Colonic mucosa (tissue), 4 donors: ENCODE data around the gene RPGR. TPM values are rescaled to one million over a fixed set of nuclear protein-coding genes. Genes with fewer than 3 reads are reported as not detected.

ENCODE experiments used
- DNase-seq: peaks from one replicate; pipeline ENCODE4 v3.0.0-alpha.2; 2020
- H3K27ac ChIP-seq: fragments of 200-600 bp; one replicate; pipeline ENCODE4 v1.8.0; 2021
- H3K27me3 ChIP-seq: fragments of 200-600 bp; one replicate; pipeline ENCODE4 v1.8.0; 2021
- H3K36me3 ChIP-seq: fragments of 200-600 bp; one replicate; pipeline ENCODE4 v1.8.0; 2021
- H3K4me1 ChIP-seq: fragments of 200-600 bp; one replicate; pipeline ENCODE4 v1.8.0; 2021; ENCODE audit warnings: mild to moderate bottlenecking
- H3K4me3 ChIP-seq: fragments of 200-600 bp; one replicate; pipeline ENCODE4 v1.8.0; 2021
- H3K9ac ChIP-seq, 2 donors: one replicate each; pipeline ENCODE4 v1.7.0; 2013; ENCODE audit warnings: control low read depth in 2 of 2, low read depth in 2 of 2, low read length in 2 of 2
- H3K9me3 ChIP-seq: fragments of 200-600 bp; one replicate; pipeline ENCODE4 v1.8.0; 2021
- intact Hi-C: fragments of 100-400 bp; cut with DNase I; formaldehyde crosslinking; loops from one replicate; pipeline ENCODE4 v1.14.1; 2022
- total RNA-seq, 2 donors: library from RNA; stranded (reverse); fragmentation: NEBNext Ultra II Directional in 1 of 2; extraction: Animal tissue kit (Norgen Biotek cat#: 25700) in 1 of 2; gene quantifications; one replicate each; pipeline ENCODE4 v1.2.1, GENCODE V29; 2021
- TF ChIP-seq, protein P1 (sequence below): fragments of 200-600 bp; IDR thresholded peaks from one replicate; pipeline ENCODE4 v1.8.0; 2022; ENCODE audit warnings: antibody characterized with exemption, mild to moderate bottlenecking
- donor health status: healthy.
- donor health status: DM: no; HTN: no; CAD: no.
- donor health status: DM: no; HTN: no; CAD: no.

The RPGR gene
- total RNA-seq, 2 donors from 2014 or later, result 8.3 to 9.8 TPM

DNA sequence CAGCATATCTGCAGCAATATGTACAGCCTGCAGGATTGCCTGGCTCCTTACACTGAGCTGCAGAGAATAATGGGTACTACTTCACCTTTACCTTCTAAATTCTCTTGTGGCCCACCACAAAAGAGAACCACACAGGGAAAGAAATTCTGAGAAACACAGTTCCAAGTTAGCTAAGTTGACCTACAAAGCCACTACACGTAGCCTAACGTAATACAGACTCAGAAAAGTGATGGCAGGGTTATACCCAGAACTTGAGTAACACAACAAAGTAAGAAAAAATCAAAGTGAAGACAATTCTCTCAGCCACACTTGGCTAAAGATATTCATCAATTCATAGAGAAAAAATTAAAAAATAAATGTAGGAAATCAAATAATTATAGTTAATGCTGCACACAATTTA, 80.3 kb downstream of the RPGR start:
- Histone ChIP-seq H3K27me3 (no peaks in the 10 kb centered on the region), H3K36me3 (no peaks in the 10 kb centered on the region), H3K4me3 (no peak overlapping the region), H3K4me1 (no peaks in the 10 kb centered on the region), H3K9me3 (no peaks in the 10 kb centered on the region), H3K27ac (no peak overlapping the region), H3K9ac (no peak overlapping the region)
- no peak for DNase-seq
- intact Hi-C loops, result no loop called here
- TF ChIP-seq, protein P1, sequence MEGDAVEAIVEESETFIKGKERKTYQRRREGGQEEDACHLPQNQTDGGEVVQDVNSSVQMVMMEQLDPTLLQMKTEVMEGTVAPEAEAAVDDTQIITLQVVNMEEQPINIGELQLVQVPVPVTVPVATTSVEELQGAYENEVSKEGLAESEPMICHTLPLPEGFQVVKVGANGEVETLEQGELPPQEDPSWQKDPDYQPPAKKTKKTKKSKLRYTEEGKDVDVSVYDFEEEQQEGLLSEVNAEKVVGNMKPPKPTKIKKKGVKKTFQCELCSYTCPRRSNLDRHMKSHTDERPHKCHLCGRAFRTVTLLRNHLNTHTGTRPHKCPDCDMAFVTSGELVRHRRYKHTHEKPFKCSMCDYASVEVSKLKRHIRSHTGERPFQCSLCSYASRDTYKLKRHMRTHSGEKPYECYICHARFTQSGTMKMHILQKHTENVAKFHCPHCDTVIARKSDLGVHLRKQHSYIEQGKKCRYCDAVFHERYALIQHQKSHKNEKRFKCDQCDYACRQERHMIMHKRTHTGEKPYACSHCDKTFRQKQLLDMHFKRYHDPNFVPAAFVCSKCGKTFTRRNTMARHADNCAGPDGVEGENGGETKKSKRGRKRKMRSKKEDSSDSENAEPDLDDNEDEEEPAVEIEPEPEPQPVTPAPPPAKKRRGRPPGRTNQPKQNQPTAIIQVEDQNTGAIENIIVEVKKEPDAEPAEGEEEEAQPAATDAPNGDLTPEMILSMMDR, result no peak

DNA sequence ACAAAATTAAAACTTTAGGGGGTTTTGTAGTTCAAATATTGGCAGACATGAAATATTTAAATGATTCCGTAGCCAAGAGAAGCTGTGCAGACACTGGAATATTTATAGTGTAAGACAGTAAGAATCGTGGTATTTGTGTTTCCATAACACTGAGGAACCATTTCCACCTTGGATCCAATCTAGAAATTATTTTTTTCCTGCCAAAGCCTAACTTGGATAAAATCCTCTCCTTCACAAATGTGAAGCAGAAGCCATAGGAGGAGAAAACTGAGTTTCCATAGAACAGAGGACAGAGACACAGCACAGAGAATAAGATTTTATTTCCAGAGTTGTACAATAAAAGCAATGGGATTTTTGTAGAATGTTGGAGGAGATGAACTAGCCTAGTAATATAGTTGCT, 86.8 kb downstream of the RPGR start:
- no peak overlapping the region for H3K9ac ChIP-seq
- H3K9me3 ChIP-seq, result no peaks in the 10 kb centered on the region
- TF ChIP-seq, protein P1, result no peak
- H3K27me3 ChIP-seq, result no peaks in the 10 kb centered on the region
- H3K4me3 ChIP-seq, result no peak overlapping the region
- DNase-seq, result no peak
- no peak overlapping the region for H3K27ac ChIP-seq
- no peaks in the 10 kb centered on the region for H3K36me3 ChIP-seq
- intact Hi-C loops, result no loop called here
- H3K4me1 ChIP-seq, result no peaks in the 10 kb centered on the region

DNA sequence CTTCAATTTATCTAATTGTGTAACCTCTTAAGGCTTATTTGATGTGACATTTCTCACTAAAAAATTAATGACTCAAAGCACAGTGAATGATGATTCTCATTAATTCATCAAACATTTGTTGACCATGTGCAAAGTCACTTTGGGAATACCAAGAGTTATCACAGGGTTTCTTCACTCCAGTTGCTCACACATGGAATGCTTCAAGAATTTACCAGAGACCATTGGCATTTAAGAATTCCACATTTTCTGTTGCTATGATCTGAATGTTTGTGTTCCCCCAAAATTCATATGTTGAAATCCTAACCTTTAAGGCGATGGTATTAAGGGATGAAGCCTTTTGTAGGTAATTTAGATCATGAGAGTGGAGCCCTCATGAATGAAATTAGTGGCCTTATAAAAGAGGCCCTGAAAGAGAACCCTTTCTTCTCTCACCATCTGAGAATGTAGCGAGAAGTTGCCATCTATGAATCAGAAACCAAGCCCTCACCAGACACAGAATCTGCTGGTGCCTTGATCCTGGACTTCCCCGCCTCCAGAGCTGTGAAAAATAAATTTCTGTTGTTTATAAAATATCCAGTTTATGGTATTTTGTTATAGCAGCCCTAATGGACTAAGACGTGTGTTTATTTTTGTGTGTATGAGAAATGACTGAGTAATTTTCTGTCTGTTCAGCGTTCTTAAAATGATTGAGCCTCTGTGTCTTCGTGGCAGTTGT, 90.3 kb downstream of the RPGR start:
- Histone ChIP-seq H3K36me3 (no peaks in the 10 kb centered on the region), H3K27ac (no peak overlapping the region), H3K9me3 (no peaks in the 10 kb centered on the region), H3K9ac (no peak overlapping the region), H3K4me3 (no peak overlapping the region), H3K27me3 (no peaks in the 10 kb centered on the region), H3K4me1 (no peaks in the 10 kb centered on the region)
- intact Hi-C loops, result no loop called here
- DNase-seq, result no peak
- TF ChIP-seq, protein P1, result no peak

DNA sequence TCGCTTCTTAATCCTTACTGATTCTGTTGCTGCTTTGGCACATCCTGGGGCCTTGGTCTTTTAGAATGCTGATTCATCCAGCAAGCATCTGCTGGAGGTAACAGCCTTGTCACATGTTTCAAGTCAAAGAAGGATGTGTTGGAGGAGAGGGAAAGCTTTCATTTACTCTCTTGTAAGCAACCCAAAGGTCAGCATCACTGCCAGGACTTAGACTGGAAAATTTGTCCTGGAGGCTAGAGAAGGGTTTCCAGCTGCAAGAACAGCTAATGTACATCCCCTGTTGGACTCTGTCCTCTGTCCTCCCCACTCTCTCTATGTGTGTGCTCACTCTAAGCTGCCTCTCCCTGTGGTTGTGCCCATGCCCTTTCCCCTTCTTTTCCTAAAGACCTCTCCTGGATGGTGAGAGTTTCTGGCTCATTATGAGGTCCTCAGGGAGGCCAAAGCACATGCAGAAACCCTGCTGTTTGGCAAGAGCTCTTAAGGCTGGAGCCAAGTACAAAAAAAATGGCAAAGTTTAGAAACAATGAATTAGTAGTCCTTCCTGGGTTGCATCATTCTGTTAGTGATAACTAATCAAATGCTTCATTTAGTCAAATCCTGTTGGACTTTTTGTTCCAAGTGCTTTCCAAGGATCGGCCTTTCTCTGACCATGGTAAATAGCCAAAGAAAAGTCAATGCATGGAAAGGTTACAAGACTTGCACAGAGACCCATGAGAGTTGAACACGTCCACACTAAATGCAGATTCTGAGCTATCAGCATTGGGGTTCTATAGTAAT, 93.2 kb downstream of the RPGR start:
- intact Hi-C loops, result no loop called here
- H3K4me1 ChIP-seq, result no peaks in the 10 kb centered on the region
- H3K4me3 ChIP-seq, result no peak overlapping the region
- H3K27ac ChIP-seq, result no peak overlapping the region
- TF ChIP-seq, protein P1, result no peak
- H3K9me3 ChIP-seq, result no peaks in the 10 kb centered on the region
- no peak for DNase-seq
- no peaks in the 10 kb centered on the region for H3K36me3 ChIP-seq
- H3K27me3 ChIP-seq, result no peaks in the 10 kb centered on the region
- no peak overlapping the region for H3K9ac ChIP-seq

DNA sequence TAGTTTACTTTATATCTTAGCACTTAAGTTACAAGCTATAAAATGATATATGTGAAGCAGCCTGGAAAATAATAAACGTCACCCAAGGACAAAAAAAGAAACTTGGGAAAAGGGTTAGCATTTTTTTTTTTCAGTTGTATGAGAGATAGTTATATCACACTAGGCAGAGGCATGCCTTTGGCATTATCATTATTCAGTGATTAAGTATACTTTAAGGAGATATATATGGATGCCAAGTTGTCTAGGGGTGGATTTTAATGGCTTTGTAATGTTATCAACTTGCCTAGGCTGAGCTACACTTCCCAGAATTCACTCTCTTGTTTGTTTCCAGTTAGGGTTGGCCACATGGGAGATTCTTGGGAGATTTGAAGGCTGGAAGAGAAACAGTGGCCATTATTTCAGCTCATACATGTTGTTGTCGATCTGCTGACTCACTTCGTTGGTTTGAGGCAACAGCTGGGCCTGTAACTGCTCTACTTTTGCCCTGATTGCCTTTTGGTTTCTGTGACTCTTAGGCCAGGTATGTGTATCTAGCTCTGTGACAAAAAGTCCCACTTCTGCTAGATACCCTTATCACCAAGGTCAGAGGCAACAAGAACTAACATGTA, 95.1 kb downstream of the RPGR start:
- Histone ChIP-seq H3K9me3 (no peaks in the 10 kb centered on the region), H3K27ac (no peak overlapping the region), H3K4me3 (no peak overlapping the region), H3K9ac (no peak overlapping the region), H3K27me3 (no peaks in the 10 kb centered on the region), H3K36me3 (no peaks in the 10 kb centered on the region), H3K4me1 (no peaks in the 10 kb centered on the region)
- TF ChIP-seq, protein P1, result no peak
- no peak for DNase-seq
- intact Hi-C loops, result no loop called here
